NCI-H774 (cell line): ENCODE results near the gene KIAA1549.
"Not testable (repeated sequence)": the region's sequence is repeated elsewhere in the genome, so short reads cannot be mapped to it uniquely, and the experiment has no call there.

Source experiments
- DNase-seq: peaks from one replicate; lab custom pipeline; 2025; lab: John Stamatoyannopoulos, UW

KIAA1549 gene

DNA sequence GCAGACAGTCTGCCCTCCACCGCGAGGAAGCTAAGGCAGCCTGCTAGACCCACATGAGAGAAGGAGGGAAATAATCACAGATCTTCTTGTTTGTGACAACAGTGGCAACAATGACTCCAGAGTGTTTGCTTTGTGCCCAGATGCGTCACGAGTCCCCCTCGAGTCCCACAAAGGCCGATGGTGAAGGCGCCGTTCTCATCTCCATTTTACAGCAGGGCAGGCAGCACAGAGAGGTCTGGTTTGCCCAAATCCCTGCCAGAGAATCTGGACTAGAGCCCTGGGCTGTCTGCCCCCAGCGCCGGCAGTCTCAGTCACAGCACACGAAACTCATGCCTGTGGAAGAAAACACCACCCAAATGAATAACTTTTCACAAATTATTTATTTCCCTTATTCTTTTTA is 38.1 kb downstream of the KIAA1549 start:
- no peak for DNase-seq

DNA sequence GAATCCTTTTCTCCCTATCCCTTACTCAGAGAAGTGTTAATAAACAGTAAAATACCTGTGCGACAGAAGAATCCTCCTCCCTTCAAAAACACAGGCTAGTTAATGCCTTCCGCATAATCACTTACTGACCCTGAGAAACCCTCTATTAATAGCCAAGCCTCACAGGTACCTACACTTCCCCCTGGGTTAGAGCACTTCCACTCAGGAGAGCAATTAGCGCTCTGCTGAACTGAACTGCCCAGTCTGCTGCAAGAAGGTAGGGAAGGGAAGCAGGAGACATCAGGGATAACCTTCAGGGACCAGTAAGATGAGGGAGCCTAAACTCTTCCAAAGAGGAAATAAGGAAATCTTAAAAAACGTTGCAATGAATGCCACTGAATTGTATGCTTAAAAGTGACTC is 39.6 kb downstream of the KIAA1549 start:
- DNase-seq: no peak

DNA sequence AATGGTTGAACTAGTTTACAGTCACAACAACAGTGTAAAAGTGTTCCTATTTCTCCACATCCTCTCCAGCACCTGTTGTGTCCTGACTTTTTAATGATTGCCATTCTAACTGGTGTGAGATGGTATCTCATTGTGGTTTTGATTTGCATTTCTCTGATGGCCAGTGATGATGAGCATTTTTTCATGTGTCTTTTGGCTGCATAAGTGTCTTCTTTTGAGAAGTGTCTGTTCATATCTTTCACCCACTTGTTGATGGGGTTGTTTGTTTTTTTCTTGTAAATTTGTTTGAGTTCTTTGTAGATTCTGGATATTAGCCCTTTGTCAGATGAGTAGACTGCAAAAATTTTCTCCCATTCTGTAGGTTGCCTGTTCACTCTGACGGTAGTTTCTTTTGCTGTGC is 40.6 kb downstream of the KIAA1549 start:
- not testable (repeated sequence) for DNase-seq

DNA sequence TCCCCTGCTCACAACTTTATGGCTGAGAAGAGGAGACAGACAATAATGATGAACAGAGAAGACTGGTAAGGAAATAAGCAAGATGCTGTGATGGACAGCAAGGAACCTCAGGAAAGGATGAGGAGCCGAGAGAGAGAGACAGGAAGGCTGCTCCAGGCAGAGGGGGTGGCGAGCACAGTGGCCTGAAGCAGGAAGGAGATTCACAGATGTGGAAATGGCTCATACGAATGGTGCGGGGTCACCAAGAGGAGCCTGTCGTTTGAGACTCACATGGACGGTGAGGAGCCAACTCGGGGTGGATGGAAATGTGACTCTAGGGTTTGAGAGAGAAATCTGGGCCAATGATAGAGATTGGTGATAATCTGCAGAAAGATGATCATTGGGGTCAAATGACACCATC is 43.7 kb downstream of the KIAA1549 start:
- DNase-seq: no peak

DNA sequence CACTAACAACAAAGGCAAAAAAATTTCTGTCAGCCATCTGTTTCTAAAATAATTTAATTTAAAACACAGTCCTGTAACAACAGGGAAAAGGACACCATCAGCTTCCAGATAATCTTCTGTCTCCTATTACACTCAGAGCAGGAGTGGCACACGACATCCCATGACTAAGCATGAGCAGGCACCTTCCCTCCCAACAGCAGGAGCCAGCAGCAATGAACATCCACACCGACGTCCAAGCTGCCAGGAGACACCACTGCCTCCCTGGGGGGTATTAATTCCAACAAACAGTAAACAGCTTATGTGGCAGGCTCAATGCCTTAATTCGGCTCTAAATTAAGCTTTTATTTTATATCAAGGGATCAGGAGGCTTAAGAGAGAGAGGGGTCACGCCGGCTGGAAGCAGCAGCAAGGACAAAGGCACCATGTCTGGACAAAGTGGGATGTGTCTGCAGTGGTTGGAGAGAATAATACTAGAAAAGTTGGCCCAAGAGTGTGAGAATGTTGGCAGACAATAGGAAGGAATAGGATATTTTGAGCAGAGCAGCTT is 45.7 kb downstream of the KIAA1549 start:
- no peak for DNase-seq

DNA sequence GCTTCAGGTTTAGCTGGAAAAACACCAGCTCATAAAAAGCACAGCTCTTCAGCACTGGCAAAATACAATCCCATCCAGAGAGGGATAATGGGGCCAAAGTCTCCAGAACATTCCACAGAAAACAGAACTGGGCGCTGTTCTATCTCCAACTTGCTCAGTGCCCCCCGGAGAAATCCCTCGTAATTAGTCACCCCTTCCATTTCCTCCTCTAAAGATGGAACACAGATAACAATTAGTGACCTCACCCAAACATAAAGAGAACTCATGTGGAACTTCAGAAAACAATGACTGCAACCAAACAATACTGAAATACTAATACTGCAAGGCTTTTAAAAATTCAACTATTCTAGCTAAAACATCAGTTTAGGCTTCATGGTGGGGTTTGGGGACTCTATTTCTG is 46.3 kb downstream of the KIAA1549 start:
- DNase-seq: no peak

DNA sequence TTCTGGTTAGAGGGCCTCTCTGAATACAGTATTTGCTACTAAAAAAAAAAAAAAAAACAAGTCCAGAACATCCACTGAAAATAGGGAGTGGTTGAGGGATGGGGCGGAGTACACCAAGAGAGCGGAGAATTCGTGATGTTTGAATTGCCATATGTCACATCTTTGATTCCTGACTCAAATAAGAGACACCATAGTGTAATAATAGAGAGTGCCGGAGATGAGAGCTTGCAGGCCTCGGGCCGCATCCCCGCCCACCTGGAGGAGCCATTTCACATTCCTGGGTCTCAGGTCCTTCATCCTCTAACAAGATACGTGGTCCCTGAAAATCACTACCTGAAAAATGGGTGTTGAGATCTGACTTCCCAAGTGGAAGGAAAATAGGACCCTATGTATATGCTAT is 46.8 kb downstream of the KIAA1549 start:
- no peak for DNase-seq

DNA sequence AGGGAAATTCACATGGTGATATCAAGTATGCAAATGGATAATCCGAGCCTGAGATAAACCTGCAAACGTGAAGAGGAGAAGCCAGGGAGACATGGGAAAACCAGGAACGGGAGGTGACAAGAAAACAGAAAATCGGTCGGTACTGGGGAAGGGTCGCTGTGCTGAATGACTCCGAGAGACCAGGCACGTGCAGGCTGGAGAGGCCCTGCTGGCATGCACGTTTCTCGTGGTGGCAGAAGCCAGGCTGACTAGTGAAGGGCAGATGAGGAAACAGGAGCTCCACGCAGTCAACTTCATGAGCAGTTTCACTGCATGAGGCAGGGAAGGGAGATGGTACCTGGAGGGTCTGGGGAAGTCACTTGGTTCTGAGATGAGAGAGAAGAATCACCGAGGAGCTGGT is 48.3 kb downstream of the KIAA1549 start:
- no peak for DNase-seq

DNA sequence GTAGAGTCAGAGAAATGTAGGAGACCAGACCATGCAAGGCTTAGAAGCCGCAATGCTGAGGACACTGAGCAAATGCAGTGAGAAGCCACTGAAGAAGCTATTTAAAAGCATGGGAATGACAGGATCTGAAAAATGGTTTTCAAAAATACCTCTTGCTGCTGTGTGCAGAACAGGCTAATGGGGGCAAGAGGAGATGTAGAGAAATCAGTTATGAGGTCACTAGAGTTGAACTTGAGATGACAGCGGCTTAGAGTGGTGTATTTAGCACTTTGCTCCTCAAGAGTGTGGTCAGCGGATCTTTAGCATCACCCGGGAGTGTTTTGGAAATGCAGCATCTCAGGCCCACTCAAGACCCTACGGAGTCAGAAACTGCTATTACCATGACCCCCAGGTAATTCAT is 48.8 kb downstream of the KIAA1549 start:
- no peak for DNase-seq

DNA sequence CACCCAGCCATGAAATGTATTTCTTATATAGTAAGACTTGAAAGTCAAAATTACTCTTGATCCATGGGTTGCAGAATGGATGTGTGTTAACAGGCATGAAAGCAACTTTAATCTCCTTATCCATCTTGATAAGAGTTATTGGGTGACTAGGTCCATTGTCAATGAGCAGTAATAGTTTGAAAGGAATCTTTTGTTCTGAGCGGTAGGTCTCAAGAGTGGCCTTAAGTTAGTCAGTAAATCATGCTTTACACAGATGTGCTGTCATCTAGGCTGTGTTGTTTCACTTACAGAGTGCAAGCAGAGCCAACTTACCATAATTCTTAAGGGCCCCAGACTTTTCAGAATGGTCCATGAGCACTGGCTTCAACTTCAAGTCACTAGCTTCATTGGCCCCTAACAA is 51.2 kb downstream of the KIAA1549 start:
- DNase-seq: no peak

DNA sequence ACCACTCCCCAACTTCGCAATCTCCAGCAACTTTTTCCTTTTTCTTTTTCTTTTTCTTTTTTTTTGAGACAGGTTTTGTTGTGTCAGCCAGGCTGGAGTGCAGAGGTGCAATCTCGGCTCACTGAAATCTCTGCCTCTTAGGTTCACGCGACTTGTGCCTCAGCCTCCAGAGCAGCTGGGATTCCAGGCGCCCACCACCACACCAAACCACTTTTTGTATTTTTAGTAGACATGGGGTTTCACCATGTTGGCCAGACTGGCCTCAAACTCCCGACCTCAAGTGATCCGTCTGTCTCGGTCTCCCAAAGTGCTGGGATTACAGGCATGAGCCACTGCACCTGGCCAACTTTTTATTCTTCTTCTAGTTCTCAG is 55.0 kb downstream of the KIAA1549 start:
- no peak for DNase-seq

DNA sequence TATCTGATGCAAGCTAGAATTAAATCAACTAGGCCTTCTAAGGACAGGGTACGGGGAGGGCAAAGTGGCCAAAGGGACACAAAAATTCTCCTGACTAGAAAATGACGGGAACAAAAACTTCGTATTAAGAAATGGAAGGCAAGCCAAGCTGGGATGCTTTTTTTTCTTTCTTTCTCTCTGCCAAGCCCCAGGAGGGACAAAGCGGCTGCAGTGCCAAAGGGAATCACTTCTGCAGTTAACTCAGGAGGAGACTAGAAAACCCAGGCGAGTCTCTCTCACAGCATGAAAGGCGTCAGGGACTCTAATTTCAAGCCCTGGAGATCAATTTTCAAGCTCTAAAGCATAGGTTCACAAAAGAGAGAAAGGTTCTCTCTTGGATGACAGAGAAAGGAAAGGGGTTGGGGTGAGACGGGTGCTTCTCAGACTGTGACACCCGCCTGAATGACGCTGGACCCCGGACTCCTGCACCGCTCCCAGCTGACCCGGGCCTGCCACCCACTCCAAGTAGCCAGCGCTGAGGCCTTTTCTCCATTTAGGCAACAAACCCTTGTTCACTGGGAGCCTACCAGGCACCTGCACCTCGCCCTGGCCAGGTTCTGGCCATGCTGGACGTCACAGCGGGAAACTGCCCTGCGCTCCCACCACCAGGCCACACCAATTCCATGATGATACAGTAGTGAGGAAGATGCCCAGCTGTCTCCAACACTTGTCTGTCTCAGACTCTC is 56.5 kb downstream of the KIAA1549 start:
- DNase-seq: no peak

DNA sequence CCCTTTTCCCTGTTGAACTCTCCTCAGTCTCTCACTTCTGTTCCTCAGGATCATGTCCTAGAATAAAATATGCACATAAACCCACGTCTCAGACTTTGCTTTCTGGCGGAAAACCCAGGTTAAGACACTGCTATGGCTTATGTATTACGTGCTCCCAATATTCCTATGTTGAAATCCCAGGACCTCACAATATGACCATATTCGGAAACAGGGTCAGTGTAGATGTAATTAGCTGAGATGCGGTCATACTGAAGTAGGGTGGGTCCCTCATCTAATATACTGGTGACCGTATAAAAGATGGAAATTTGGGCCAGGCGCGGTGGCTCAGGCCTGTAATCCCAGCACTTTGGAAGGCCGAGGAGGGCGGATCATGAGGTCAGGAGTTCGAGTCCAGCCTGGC is 59.9 kb downstream of the KIAA1549 start:
- no peak for DNase-seq

DNA sequence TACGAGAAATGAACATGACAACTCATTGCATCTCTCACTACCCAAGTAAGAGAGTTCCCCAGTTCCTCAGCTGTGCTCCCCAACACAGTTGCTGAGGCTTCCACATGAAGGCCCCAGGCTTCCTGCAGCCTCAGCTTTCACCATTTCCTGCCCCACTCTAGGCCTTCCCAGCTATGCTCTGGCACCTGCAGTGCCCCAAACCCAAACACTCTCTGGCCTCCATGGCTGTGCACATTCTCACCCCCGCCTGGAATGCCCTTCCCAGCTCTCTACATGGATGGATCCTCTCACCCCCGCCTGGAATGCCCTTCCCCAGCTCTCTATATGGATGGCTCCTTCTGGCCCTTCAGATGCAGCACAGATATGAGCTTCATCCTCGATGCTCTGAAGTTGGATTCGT is 61.3 kb downstream of the KIAA1549 start:
- DNase-seq: no peak

DNA sequence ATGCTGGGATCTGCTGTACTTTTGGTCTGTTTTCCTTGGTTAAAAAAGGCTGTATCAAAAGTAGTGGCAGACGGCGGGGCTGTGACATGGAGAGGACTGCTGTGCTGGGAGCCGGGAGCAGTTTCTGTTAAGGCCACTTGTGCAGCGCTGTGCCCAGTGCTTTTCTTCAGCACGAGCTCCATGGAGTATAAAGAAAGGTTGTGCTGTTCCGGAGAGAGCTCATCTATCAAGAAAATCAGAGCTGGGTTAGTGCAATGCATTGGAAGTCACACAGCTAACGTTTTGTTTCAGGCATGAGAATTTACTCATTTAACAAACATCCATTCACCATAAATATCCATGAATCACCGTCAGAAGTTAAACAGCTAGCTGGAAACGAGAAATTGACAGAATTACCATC is 62.0 kb downstream of the KIAA1549 start:
- no peak for DNase-seq

DNA sequence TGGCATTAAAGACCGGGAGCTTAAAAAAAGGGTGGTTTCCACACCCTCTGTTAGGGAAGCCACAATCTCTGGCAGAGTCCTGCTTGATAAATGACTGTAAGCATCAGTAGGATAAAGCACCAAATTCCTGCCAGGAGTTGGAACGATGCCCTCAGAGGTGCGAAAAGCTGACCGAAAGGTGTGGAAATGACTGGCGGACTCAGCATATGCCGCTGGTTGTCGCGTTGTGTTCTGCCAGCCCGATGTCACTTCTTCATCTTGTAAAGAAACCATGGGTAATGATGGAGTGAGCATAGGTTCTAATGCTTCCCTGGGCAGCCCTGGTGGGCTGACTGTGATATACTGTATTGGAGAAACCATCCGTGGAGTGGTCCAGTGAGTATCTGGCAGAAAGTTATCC is 62.4 kb downstream of the KIAA1549 start:
- DNase-seq: no peak

DNA sequence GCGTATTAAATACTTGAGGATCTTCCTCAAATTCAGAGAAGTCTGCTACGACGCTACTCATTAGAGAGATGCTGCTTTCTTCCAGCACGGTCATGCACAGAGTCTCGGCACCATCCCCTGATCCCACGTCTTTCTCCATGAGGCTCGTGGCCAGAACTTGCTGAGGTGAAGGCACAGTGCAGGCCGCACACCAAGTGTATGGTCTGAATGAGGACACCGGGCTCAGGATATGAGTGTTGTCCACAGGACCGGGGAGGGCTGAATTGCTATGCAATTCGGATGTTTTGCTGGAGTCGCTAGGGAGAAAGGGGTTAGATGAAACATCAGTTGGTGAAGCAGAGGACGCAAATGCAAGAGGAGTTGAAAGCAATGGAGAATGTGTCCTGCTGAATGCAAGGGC is 63.0 kb downstream of the KIAA1549 start:
- DNase-seq: no peak

DNA sequence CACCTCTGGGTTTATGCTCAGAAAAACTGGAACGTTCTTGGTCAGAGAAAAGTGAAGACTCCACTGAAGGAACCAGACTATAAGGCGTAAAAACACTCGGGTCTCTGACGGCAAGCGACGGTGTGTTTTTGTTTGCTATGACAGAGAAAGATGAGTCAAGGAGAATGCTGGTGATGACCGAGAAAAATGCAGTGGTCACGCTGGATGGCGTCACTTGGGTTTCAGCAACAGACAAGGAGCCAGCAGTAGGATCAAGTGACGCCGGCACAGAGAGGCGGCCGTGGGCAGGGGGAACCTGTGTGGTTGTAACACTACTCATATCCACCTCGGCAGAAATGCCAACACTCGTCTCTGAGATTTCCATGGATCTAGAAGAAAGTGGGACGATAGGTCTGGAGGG is 63.4 kb downstream of the KIAA1549 start:
- no peak for DNase-seq

DNA sequence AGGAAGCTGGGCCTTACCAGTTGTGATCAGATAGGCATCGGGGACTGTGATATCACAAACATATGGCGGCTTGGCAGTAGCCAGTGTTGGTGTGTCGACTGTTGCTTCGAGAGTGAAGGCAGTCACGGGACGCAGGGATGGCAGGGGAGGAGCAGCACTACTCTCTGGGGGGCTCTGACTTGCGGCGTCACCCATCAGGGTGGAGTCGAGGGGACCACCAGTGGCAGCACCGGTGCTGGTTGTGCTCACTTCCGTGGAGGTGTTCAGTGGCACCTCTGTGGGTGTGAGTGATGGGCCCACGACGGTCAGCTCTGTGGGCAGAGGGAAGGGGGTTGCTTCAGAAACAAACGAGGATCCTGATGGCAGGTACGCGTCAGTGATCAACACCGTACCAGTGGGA is 64.5 kb downstream of the KIAA1549 start:
- DNase-seq: no peak

DNA sequence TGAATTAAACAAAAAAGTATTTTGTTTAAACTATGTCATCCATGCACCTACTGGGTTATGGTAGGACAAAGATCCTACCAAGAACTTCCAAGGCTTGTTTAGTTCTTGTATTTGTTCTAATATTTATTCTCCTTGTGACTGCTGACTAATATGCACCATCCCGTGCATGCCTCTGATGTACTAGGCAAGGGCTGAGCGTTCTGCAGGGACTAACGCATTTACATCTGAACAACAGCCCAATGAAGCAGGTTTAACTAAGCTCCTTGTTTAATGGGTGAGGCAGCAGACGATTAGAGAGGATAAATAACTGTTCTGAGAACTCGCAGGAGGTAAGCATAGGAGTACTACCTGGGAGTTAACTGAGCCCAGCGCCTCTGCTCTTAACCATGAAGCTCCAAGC is 64.9 kb downstream of the KIAA1549 start:
- DNase-seq: no peak

DNA sequence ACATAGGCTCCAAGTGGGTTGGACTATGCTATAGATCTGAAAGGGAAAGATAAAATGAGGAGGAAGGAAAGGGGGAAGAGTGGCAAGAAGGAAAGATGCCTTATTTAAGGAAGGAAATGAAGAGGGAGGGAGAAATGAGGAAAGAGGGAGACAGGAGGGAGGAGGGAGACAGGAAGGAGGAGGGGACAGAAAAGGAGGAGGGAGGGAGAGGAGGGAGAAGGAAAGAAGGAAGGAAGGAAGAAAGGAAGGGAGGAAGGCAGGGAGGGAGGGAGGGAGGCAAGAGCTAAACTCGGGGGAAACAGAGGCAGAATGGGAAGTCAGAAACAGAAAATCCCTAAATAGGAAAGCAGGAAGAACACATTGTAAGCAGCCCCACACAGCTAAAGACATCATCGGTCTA is 67.4 kb downstream of the KIAA1549 start:
- DNase-seq: no peak

DNA sequence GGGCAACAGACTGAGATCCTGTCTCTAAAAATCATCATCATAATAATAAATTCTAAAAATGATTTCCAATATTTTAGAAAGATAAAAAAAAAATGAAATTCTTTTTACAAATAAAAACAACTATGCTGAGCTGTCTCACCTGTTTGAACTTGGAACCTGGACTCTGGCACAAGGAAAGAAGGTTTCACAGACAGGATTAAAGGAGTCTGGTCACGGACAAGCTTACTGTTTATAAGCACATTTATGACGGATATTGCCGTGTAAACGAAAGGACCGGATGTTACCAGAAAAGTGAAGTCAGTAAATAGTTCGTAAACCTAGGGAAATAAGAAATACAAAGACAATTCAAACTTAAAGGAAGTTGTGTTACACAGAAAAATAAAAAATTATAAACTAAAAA is 70.2 kb downstream of the KIAA1549 start:
- no peak for DNase-seq

DNA sequence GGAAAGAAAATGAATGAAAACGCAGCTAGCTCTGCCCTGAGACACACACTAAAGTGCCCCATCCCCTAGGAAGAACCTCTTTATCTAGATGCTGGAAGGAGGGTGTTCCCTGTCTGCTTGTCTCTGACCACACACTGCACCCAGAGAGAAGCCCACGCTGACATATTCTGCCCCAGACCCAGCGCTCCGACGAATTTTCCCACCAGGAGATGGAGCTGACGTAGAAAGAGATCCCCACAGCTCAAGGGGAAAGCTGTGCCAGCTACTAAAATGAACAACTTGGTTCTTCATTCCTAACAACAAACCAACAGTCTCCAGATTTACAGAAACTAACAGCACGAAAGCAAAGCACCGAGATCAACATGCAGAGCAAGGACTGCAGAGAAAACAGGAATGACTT is 73.3 kb downstream of the KIAA1549 start:
- no peak for DNase-seq

DNA sequence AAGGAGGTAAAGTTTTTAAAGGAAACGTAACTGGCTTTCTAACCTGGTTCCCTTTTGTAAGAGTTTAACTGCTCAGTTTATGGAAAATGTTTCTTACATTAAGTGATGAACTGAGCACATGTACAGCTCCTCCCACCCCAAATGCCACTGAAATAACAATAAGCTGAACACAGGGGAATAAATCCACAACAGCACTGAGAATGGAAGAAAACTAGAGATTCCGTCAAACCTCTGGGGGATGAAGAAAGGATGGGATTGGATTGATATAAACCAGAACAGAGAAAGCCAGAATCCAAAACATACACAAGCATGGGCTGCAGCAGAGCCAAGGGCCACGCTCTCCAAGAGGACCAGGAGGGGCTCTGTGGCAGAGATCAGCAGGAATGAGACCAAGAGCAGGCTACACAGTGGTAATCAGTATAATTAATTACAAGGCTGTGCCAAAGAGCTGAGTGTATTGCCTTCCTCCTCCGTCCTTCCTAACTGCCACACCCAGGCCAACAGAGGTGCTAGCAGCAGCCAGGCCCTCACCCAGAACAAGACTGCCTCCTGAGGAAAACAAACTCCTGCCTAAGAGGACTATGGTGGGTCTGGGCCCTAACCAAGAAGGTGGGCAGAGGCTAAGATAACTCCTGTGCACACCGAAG is 73.9 kb downstream of the KIAA1549 start:
- DNase-seq: no peak
